CD4-positive, CD25-positive, alpha-beta regulatory T cell (primary cell): ENCODE measurements around the gene CHST3. TPM values are rescaled to one million over a fixed set of nuclear protein-coding genes. Genes with fewer than 3 reads are reported as not detected.
A peak's percentile ranks its signal among the peaks of the same experiment; 100 is the strongest.

Experiments used
- ATAC-seq, 2 donors: fragments of 150-1000 bp; cut with Tn5 transposase; one replicate each; pipeline ENCODE4 v1.10.0; 2021; ENCODE audit warnings: low read depth in 2 of 2, moderate number of reproducible peaks in 2 of 2, moderate library complexity in 1 of 2
- DNase-seq, 3 donors: peaks; one replicate each; pipeline versions ENCODE4 v3.0.0 to v3.0.0-alpha.2; 2012 to 2022; ENCODE audit warnings: mixed read lengths in 1 of 3
- H3K27ac ChIP-seq: one replicate; pipeline ENCODE4 v1.7.0; 2013; ENCODE audit warnings: mild to moderate bottlenecking, low read length; ENCODE audit not compliant: insufficient read depth, poor library complexity, severe bottlenecking
- H3K27me3 ChIP-seq: one replicate; pipeline ENCODE4 v1.7.0; 2013; ENCODE audit warnings: low read length; ENCODE audit not compliant: control insufficient read depth, insufficient read depth
- H3K36me3 ChIP-seq: one replicate; pipeline ENCODE4 v1.7.0; 2013; ENCODE audit warnings: mild to moderate bottlenecking, low read length, moderate library complexity; ENCODE audit not compliant: control insufficient read depth, insufficient read depth
- H3K4me1 ChIP-seq: 2 replicates; pipeline ENCODE4 v1.7.0; 2013; ENCODE audit warnings: mild to moderate bottlenecking, low read length; ENCODE audit not compliant: insufficient read depth, control insufficient read depth, poor library complexity, severe bottlenecking
- H3K4me3 ChIP-seq: one replicate; pipeline ENCODE4 v1.7.0; 2013; ENCODE audit warnings: low read depth, mild to moderate bottlenecking, low read length, moderate library complexity
- H3K9me3 ChIP-seq, 2 experiments: 1 replicate in 1 of 2; 2 replicates in 1 of 2; pipeline ENCODE4 v1.7.0; 2013; ENCODE audit warnings: low read length in 2 of 2, mild to moderate bottlenecking in 1 of 2, moderate library complexity in 1 of 2; ENCODE audit not compliant: control insufficient read depth in 2 of 2
- H3K27ac Mint-ChIP-seq, 3 donors: one replicate each; pipeline ENCODE4 v1.8.0; 2020 to 2022; ENCODE audit warnings: mild to moderate bottlenecking in 3 of 3, mixed read lengths in 3 of 3, moderate library complexity in 2 of 3
- H3K27me3 Mint-ChIP-seq: one replicate; pipeline ENCODE4 v1.8.0; 2022; ENCODE audit warnings: mild to moderate bottlenecking, mixed read lengths
- H3K36me3 Mint-ChIP-seq: one replicate; pipeline ENCODE4 v1.8.0; 2020; ENCODE audit warnings: mixed read lengths
- H3K4me1 Mint-ChIP-seq, 4 donors: one replicate each; pipeline ENCODE4 v1.8.0; 2020 to 2022; ENCODE audit warnings: mixed read lengths in 4 of 4, mild to moderate bottlenecking in 1 of 4
- H3K4me3 Mint-ChIP-seq, 4 donors: one replicate each; pipeline ENCODE4 v1.8.0; 2020 to 2022; ENCODE audit warnings: mild to moderate bottlenecking in 4 of 4, mixed read lengths in 4 of 4, moderate library complexity in 3 of 4
- H3K9me3 Mint-ChIP-seq, 7 donors: one replicate each; pipeline ENCODE4 v1.8.0; 2020 to 2022; ENCODE audit warnings: mixed read lengths in 7 of 7, mild to moderate bottlenecking in 3 of 7, moderate library complexity in 2 of 7
- polyA plus RNA-seq, 4 donors: library from polyadenylated mRNA; unstranded; fragments of 300-500 nt; fragmentation: Illumina TruSeq; gene quantifications; one replicate each; pipeline ENCODE4 v1.2.3, GENCODE V29; 2021
- total RNA-seq: library from RNA; stranded (reverse); gene quantifications from one replicate; pipeline ENCODE4 v1.2.3, GENCODE V29; 2022

CHST3 gene
- total and polyA plus RNA-seq, 5 donors from 2014 or later = not detected

DNA sequence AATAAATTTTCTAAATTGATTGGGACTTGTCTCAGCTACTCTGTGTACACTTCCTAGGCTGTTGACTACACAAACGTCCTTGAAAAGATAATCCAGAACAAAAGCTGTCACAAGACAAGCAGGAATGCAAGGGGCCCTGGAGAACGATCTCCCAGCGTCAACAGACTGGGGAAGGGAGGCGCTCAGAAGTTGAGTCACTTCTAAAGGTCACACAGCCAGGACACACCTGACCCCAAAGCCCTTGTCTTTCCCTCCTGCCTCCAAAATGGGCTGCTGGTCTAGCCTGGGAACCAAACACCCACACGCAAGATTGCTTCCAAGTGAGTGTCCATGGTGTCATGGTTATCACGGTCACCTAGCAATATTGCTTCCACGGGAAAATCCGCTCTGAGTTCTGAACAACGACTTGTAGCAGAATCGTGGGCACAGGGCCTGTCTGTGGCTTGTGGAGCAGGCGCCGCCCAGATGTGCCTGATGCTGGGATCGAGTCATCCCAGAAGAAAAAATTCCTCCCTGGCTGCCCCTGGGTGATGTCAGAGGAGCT lies 74.3 kb downstream of the CHST3 start:
- Mint-ChIP-seq H3K27me3 (no peaks in the 10 kb centered on the region), H3K4me1 (no peaks in the 10 kb centered on the region), H3K36me3 (no peaks in the 10 kb centered on the region), H3K4me3 (no peak overlapping the region), H3K27ac (no peak overlapping the region), H3K9me3 (no peaks in the 10 kb centered on the region)
- no peaks in the 10 kb centered on the region for H3K36me3 ChIP-seq
- no peak overlapping the region for H3K4me3 ChIP-seq
- no peak overlapping the region for H3K27ac ChIP-seq
- no peak for DNase-seq
- no peaks in the 10 kb centered on the region for H3K27me3 ChIP-seq
- H3K4me1 ChIP-seq = no peaks in the 10 kb centered on the region
- no peak for ATAC-seq
- no peaks in the 10 kb centered on the region for H3K9me3 ChIP-seq

DNA sequence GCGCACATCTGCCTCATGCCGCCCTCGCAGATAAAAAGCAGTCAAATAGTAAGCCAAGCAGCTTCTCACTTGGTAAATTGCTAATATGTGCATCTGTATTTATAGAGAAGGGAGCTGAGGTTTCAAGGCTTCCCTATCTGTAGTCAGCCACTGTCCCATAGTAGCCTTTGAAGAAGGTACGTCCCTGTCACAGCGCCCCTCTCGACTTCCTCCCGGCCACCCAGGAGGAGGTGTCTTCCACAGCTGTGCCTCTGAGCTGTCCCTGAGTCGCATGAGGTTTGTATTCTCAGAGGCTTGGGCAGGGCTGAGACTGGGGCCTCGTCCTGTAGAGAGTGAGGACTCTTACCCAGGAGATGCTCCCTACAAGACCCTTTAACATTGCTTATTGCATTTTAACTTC lies 75.2 kb downstream of the CHST3 start:
- Histone ChIP-seq H3K27ac (no peak overlapping the region), H3K27me3 (no peaks in the 10 kb centered on the region), H3K4me1 (no peaks in the 10 kb centered on the region), H3K9me3 (no peaks in the 10 kb centered on the region), H3K4me3 (no peak overlapping the region), H3K36me3 (no peaks in the 10 kb centered on the region)
- Mint-ChIP-seq H3K4me3 (no peak overlapping the region), H3K36me3 (no peaks in the 10 kb centered on the region), H3K27me3 (no peaks in the 10 kb centered on the region), H3K27ac (no peak overlapping the region), H3K9me3 (no peaks in the 10 kb centered on the region), H3K4me1 (no peaks in the 10 kb centered on the region)
- DNase-seq (no peak), ATAC-seq (no peak)

DNA sequence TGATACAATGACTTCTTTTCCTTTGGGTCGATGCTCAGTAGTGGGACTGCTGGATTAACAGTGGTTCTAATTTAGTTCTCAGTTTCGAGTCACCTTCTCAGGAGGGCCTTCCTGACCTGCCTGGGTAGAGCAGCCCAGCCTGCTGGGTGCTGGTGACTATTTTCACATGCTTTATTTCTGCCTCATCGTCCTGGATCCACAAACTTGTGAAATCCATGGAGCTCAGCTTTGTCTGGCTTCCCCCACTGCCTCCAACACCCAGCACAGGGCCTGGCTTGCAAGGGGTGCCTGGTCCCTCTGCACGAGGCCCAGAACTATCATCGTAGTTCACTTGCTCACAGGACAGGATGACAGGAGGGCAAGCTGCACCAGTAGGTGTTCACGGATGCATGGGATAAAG lies 77.3 kb downstream of the CHST3 start:
- no peak overlapping the region for H3K27ac Mint-ChIP-seq
- no peaks in the 10 kb centered on the region for H3K27me3 Mint-ChIP-seq
- no peaks in the 10 kb centered on the region for H3K9me3 Mint-ChIP-seq
- no peak overlapping the region for H3K4me3 Mint-ChIP-seq
- no peaks in the 10 kb centered on the region for H3K36me3 Mint-ChIP-seq
- Histone ChIP-seq H3K4me3 (no peak overlapping the region), H3K27me3 (no peaks in the 10 kb centered on the region), H3K9me3 (no peaks in the 10 kb centered on the region), H3K4me1 (no peaks in the 10 kb centered on the region), H3K27ac (no peak overlapping the region), H3K36me3 (no peaks in the 10 kb centered on the region)
- DNase-seq (no peak), ATAC-seq (no peak)
- no peaks in the 10 kb centered on the region for H3K4me1 Mint-ChIP-seq

DNA sequence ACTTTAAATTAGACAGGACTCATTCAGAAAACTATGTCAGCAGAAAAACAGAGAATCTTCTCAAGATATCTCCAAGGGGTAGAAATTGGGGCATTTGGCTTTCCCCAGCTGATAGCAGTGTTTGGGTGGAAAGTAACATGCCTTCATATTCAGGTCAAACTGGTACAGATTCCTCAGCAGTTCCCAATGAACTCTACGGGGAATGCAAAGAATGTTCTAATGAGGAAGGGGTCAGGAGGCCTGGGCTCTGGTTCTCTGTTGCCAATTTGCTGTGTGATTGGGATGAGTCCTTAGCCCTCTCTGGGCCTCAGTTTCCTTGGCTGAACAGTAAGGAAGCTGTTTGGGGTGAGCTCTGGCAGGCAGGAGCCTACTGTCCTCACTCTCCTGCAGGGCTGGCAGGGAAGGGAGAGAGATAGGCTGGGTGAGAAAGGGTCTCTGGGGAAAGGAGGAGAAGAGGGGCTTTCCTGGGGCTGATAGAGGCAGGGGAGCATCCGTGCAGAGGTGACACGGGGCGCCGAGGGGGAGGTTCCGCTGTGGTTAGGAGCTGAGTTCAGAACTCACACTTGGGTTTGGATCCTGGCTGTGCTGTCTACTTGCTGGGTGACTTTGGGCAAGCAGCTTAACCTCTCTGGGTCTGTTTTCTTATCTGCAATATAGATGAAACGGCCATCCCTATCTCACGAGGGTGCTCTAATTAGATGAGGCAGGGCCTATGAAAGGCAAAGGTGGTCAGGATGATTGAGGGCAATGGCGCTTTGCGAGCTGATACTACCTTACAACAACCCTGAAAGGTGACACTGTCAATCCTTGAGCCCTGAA lies 79.0 kb downstream of the CHST3 start:
- DNase-seq = no peak
- no peaks in the 10 kb centered on the region for H3K4me1 ChIP-seq
- H3K36me3 Mint-ChIP-seq = no peaks in the 10 kb centered on the region
- no peaks in the 10 kb centered on the region for H3K36me3 ChIP-seq
- no peaks in the 10 kb centered on the region for H3K9me3 ChIP-seq
- peaks cover under 1% of the 10 kb centered on the region in 4 donors for H3K4me1 Mint-ChIP-seq
- peak overlapping the region in 1 of 3 donors; percentile 23 for H3K27ac Mint-ChIP-seq
- no peak overlapping the region for H3K4me3 ChIP-seq
- no peaks in the 10 kb centered on the region for H3K27me3 ChIP-seq
- no peak for ATAC-seq
- no peak overlapping the region for H3K4me3 Mint-ChIP-seq
- H3K27me3 Mint-ChIP-seq = no peaks in the 10 kb centered on the region
- no peak overlapping the region for H3K27ac ChIP-seq
- H3K9me3 Mint-ChIP-seq = no peaks in the 10 kb centered on the region

DNA sequence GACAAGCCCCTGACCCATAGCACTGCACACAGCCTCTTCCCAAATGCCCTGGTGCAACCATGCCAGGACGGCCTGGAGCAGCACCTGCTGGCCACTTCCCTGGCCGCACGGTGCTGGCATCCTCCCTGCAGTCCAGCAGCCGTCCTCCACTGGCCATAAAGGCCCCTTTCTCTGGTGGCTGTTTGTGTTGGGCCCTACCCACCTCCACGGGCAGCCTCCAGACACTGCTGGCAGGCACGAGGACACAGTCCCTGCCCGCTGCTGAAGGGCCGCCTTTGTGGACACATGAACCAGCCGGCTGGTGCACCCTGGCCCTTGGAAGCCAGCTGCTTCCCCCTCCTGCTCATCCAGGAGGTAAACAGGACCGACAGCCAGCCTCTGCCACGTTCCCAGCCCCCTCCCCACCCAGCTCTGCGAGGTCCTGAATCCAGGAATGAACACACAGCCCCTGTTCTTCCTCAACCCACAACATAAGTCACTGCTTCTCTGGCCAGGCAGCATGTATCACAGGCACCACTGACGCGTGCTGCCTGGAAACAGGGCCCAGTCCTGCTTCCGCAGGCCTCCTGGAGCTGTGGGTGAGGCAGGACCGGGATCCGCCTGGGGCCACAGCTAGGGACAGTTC lies 80.3 kb downstream of the CHST3 start:
- H3K36me3 Mint-ChIP-seq = no peaks in the 10 kb centered on the region
- H3K4me3 Mint-ChIP-seq = no peak overlapping the region
- H3K4me1 ChIP-seq = no peaks in the 10 kb centered on the region
- DNase-seq (no peak), ATAC-seq (no peak)
- peaks cover 4 to 8% (median 7%) of the 10 kb centered on the region in 4 donors for H3K4me1 Mint-ChIP-seq
- H3K27ac ChIP-seq = no peak overlapping the region
- no peaks in the 10 kb centered on the region for H3K36me3 ChIP-seq
- no peak overlapping the region for H3K27ac Mint-ChIP-seq
- H3K4me3 ChIP-seq = no peak overlapping the region
- no peaks in the 10 kb centered on the region for H3K9me3 ChIP-seq
- no peaks in the 10 kb centered on the region for H3K27me3 ChIP-seq
- peaks cover 7% of the 10 kb centered on the region for H3K27me3 Mint-ChIP-seq
- H3K9me3 Mint-ChIP-seq = no peaks in the 10 kb centered on the region

DNA sequence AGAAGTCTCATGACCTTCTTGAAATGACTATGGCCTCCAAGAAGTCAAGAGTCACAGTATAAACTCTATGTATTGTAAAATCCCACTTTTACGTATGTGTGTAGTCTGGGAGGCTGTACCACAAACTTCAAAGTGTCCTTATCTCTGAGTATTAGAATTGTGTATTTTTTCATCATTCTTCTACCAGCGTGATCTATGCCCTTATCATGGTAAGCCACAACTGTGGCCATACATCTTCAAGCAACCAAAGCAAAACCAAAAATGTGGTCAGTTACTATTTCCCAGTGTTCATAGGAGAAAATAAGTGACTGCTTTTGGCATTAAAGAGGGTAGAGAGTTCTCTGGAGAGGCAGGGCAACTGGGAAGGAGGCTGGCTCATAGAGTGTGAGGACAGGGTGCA lies 81.4 kb downstream of the CHST3 start:
- no peak overlapping the region for H3K4me3 Mint-ChIP-seq
- Histone ChIP-seq H3K36me3 (no peaks in the 10 kb centered on the region), H3K9me3 (no peaks in the 10 kb centered on the region), H3K4me3 (no peak overlapping the region), H3K27me3 (no peaks in the 10 kb centered on the region), H3K4me1 (no peaks in the 10 kb centered on the region), H3K27ac (no peak overlapping the region)
- no peak for ATAC-seq
- no peak for DNase-seq
- peaks cover 7% of the 10 kb centered on the region for H3K27me3 Mint-ChIP-seq
- peaks cover 4 to 8% (median 7%) of the 10 kb centered on the region in 4 donors for H3K4me1 Mint-ChIP-seq
- no peaks in the 10 kb centered on the region for H3K9me3 Mint-ChIP-seq
- H3K36me3 Mint-ChIP-seq = no peaks in the 10 kb centered on the region
- no peak overlapping the region for H3K27ac Mint-ChIP-seq

DNA sequence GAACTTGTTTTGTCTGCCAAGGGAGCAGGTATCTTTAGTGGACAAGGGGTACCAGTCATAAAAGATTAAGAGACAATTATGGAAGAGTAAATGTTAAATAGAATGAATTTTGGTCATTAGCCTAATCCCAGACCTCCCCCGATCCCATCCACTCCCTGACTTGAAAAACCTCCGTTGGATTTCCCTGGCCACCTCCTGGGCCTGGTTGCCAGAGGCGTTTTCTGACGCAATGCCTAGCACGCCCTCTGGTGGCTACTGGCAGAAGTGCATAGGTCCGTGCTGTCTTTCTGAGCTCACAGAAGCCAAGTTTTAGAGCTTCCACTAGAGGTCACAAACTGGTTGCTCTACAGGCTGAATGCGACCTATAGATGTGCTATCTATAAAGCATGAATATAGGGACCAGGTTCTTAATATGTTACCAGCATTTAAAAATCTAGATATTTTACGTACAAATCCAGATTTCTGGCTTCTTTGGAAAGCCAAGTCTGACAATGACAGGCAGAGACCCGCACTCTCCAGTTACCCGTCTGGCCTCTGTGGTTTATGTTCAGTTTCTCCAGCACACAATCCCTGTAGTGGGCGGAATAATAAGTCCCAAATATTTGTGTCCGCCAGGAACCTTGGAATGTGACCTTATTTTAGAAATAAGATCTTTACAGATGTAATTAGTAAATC lies 84.4 kb downstream of the CHST3 start:
- ATAC-seq = peak; percentile 97 to 99
- peak overlapping the region in 2 of 3 donors; percentile 18 to 59 for H3K27ac Mint-ChIP-seq
- no peaks in the 10 kb centered on the region for H3K4me1 ChIP-seq
- DNase-seq = peak; percentile 75 to 91 (median 85)
- peaks cover 12% of the 10 kb centered on the region for H3K27me3 Mint-ChIP-seq
- H3K27me3 ChIP-seq = no peaks in the 10 kb centered on the region
- no peaks in the 10 kb centered on the region for H3K36me3 Mint-ChIP-seq
- no peaks in the 10 kb centered on the region for H3K9me3 ChIP-seq
- no peaks in the 10 kb centered on the region for H3K36me3 ChIP-seq
- H3K4me3 Mint-ChIP-seq = no peak overlapping the region
- peaks cover 6 to 8% (median 7%) of the 10 kb centered on the region in 4 donors for H3K4me1 Mint-ChIP-seq
- H3K9me3 Mint-ChIP-seq = no peaks in the 10 kb centered on the region
- no peak overlapping the region for H3K4me3 ChIP-seq
- H3K27ac ChIP-seq = no peak overlapping the region
